H1 (cell line): ENCODE data around the gene UIMC1. TPM values are rescaled to one million over a fixed set of nuclear protein-coding genes. Genes with fewer than 3 reads are reported as not detected.

Experiments
- CTCF ChIA-PET: fragments of 300-600 bp; sonication (Branson Sonifier 250); formaldehyde crosslinking; loops from one replicate; lab custom pipeline; 2021; ENCODE audit not compliant: partially characterized antibody; lab: Charles Lee
- POLR2A ChIA-PET: fragments of 300-600 bp; sonication (Branson Sonifier 250); formaldehyde crosslinking; loops from one replicate; lab custom pipeline; 2021; ENCODE audit warnings: inconsistent platforms; ENCODE audit not compliant: partially characterized antibody; lab: Charles Lee
- DNase-seq, 2 experiments: peaks; one replicate each; pipeline versions ENCODE4 v3.0.0 to v3.0.0-alpha.2; 2010 to 2022; ENCODE audit warnings: low spot score in 2 of 2, low read depth in 1 of 2, mixed read lengths in 1 of 2
- FAIRE-seq: peaks from 2 replicates; lab custom pipeline; 2011; peaks lifted over from hg19 to GRCh38; lab: Jason Lieb, UNC
- H2AFZ ChIP-seq: 2 replicates; pipeline ENCODE4 v1.8.1; 2012; ENCODE audit warnings: low read length, inconsistent platforms
- H2AK5ac ChIP-seq: 2 replicates; pipeline ENCODE4 v1.6.1; 2013; ENCODE audit warnings: low read depth, low read length
- H2BK120ac ChIP-seq: replicated peaks from 2 replicates; pipeline ENCODE3; 2013; ENCODE audit warnings: low read depth, low read length, inconsistent platforms
- H2BK12ac ChIP-seq: 2 replicates; pipeline ENCODE4 v1.6.1; 2013; ENCODE audit warnings: low read depth, low read length
- H2BK15ac ChIP-seq: 2 replicates; pipeline ENCODE4 v1.6.1; 2013; ENCODE audit warnings: low read length
- H2BK20ac ChIP-seq: 2 replicates; pipeline ENCODE4 v1.6.1; 2013; ENCODE audit warnings: low read length
- H2BK5ac ChIP-seq: 2 replicates; pipeline ENCODE4 v1.6.1; 2013; ENCODE audit warnings: low read depth, low read length
- H3K14ac ChIP-seq: 2 replicates; pipeline ENCODE4 v1.6.1; 2013; ENCODE audit warnings: inconsistent platforms; ENCODE audit not compliant: insufficient read length
- H3K18ac ChIP-seq: 2 replicates; pipeline ENCODE4 v1.6.1; 2013; ENCODE audit warnings: low read length; ENCODE audit errors: extremely low read depth
- H3K23ac ChIP-seq: 2 replicates; pipeline ENCODE4 v1.6.1; 2013; ENCODE audit warnings: inconsistent platforms; ENCODE audit not compliant: insufficient read length
- H3K23me2 ChIP-seq: 2 replicates; pipeline ENCODE4 v1.6.1; 2013; ENCODE audit warnings: low read depth, low read length
- H3K27ac ChIP-seq: 2 replicates; pipeline ENCODE4 v1.6.1; 2011; ENCODE audit warnings: low read depth, low read length, inconsistent platforms
- H3K27me3 ChIP-seq, 4 experiments: replicated peaks in 1 of 4; 1 replicate in 1 of 4; 2 replicates in 3 of 4; pipeline versions ENCODE4 v1.6.1 to v1.8.1; 2011 to 2013; ENCODE audit warnings: low read length in 3 of 4, mild to moderate bottlenecking in 3 of 4, inconsistent platforms in 2 of 4, mixed read lengths in 2 of 4, moderate library complexity in 1 of 4; ENCODE audit not compliant: control insufficient read depth in 3 of 4, insufficient read depth in 3 of 4; ENCODE audit errors: extremely low read depth in 1 of 4
- H3K36me3 ChIP-seq, 4 experiments: 2 replicates each; pipeline versions ENCODE4 v1.6.1 to v1.8.1; 2011 to 2013; ENCODE audit warnings: mild to moderate bottlenecking in 4 of 4, low read length in 3 of 4, moderate library complexity in 2 of 4, control low read depth in 1 of 4, inconsistent platforms in 1 of 4; ENCODE audit not compliant: insufficient read depth in 4 of 4, control insufficient read depth in 2 of 4
- H3K4ac ChIP-seq: replicated peaks from 2 replicates; pipeline ENCODE3; 2013; ENCODE audit warnings: low read length, low read depth, mixed read lengths, inconsistent platforms; ENCODE audit not compliant: insufficient read length
- H3K4me1 ChIP-seq, 4 experiments: replicated peaks in 1 of 4; 1 replicate in 1 of 4; 2 replicates in 3 of 4; pipeline versions ENCODE4 v1.6.1 to v1.8.1; 2011 to 2013; ENCODE audit warnings: low read length in 3 of 4, inconsistent platforms in 2 of 4, mixed read lengths in 1 of 4; ENCODE audit not compliant: insufficient read depth in 4 of 4, control insufficient read depth in 3 of 4
- H3K4me2 ChIP-seq, 2 experiments: 2 replicates each; pipeline versions ENCODE4 v1.6.1 to v1.8.1; 2011 to 2013; ENCODE audit warnings: low read depth in 2 of 2, low read length in 2 of 2, control low read depth in 1 of 2, inconsistent platforms in 1 of 2, mild to moderate bottlenecking in 1 of 2; ENCODE audit not compliant: insufficient read depth in 1 of 2
- H3K4me3 ChIP-seq, 4 experiments: fragments of 200-600, 300-600 bp in 1 of 4; sonication (generic), shearing (Covaris generic), sonication (Bioruptor Twin) in 1 of 4; 2 replicates each; pipeline versions ENCODE4 v1.5.1 to v1.8.1; 2011 to 2016; ENCODE audit warnings: low read length in 4 of 4, low read depth in 3 of 4, control low read depth in 2 of 4, inconsistent platforms in 2 of 4, mild to moderate bottlenecking in 2 of 4, mixed read lengths in 1 of 4, moderate library complexity in 1 of 4; ENCODE audit not compliant: insufficient read depth in 2 of 4; ENCODE audit errors: extremely low read depth in 1 of 4
- H3K56ac ChIP-seq: replicated peaks from 2 replicates; pipeline ENCODE3; 2013; ENCODE audit warnings: low read depth, mild to moderate bottlenecking, mixed read lengths, low read length, inconsistent platforms; ENCODE audit not compliant: insufficient read length
- H3K79me1 ChIP-seq: 2 replicates; pipeline ENCODE4 v1.6.1; 2013; ENCODE audit warnings: low read depth, low read length, control low read depth
- H3K79me2 ChIP-seq, 2 experiments: 2 replicates each; pipeline versions ENCODE4 v1.6.1 to v1.8.1; 2012 to 2013; ENCODE audit warnings: low read length in 2 of 2, mild to moderate bottlenecking in 2 of 2, inconsistent platforms in 1 of 2; ENCODE audit not compliant: insufficient read depth in 2 of 2, control insufficient read depth in 1 of 2
- H3K9ac ChIP-seq, 4 experiments: replicated peaks in 1 of 4; 1 replicate in 1 of 4; 2 replicates in 3 of 4; pipeline versions ENCODE4 v1.6.1 to v1.8.1; 2011 to 2013; ENCODE audit warnings: low read depth in 3 of 4, low read length in 3 of 4, control low read depth in 2 of 4, mild to moderate bottlenecking in 2 of 4, moderate library complexity in 2 of 4, inconsistent platforms in 1 of 4; ENCODE audit errors: extremely low read depth in 1 of 4
- H3K9me3 ChIP-seq, 2 experiments: 2 replicates each; pipeline versions ENCODE4 v1.6.1 to v1.8.1; 2012 to 2013; ENCODE audit warnings: mild to moderate bottlenecking in 2 of 2, moderate library complexity in 2 of 2, control low read depth in 1 of 2, inconsistent platforms in 1 of 2, low read depth in 1 of 2, low read length in 1 of 2, mixed read lengths in 1 of 2; ENCODE audit not compliant: insufficient read depth in 2 of 2
- H4K20me1 ChIP-seq, 2 experiments: replicated peaks in 1 of 2; 2 replicates each; pipeline versions ENCODE3 to v1.8.1; 2011 to 2013; ENCODE audit warnings: inconsistent platforms in 2 of 2, low read length in 2 of 2, mild to moderate bottlenecking in 1 of 2; ENCODE audit not compliant: insufficient read depth in 2 of 2, control insufficient read depth in 1 of 2
- H4K5ac ChIP-seq: 2 replicates; pipeline ENCODE4 v1.6.1; 2013; ENCODE audit warnings: low read length, low read depth, mixed read lengths, inconsistent platforms; ENCODE audit not compliant: insufficient read length
- H4K8ac ChIP-seq: 2 replicates; pipeline ENCODE4 v1.8.0; 2013; ENCODE audit warnings: mild to moderate bottlenecking, moderate library complexity, low read length, inconsistent platforms; ENCODE audit not compliant: insufficient read depth; ENCODE audit errors: extremely low read depth
- H4K91ac ChIP-seq: replicated peaks from 2 replicates; pipeline ENCODE3; 2013; ENCODE audit warnings: low read length, mixed read lengths, inconsistent platforms; ENCODE audit not compliant: insufficient read length
- ATF2 ChIP-seq: IDR thresholded peaks from 2 replicates; pipeline ENCODE4 v1.6.1; 2012; ENCODE audit warnings: low read length, inconsistent platforms
- CTCF ChIP-seq, 3 experiments: IDR thresholded peaks; 1 replicate in 2 of 3; 2 replicates in 1 of 3; pipeline versions ENCODE4 v1.5.1 to v1.6.1; 2011; ENCODE audit warnings: low read length in 3 of 3, mild to moderate bottlenecking in 3 of 3, inconsistent platforms in 2 of 3, low read depth in 1 of 3, moderate library complexity in 1 of 3; ENCODE audit not compliant: insufficient read depth in 1 of 3; ENCODE audit errors: control extremely low read depth in 1 of 3
- EP300 ChIP-seq, 2 experiments: IDR thresholded peaks; 1 replicate in 1 of 2; 2 replicates in 1 of 2; pipeline ENCODE4 v1.6.1; 2011 to 2012; ENCODE audit warnings: low read depth in 2 of 2, low read length in 2 of 2, mild to moderate bottlenecking in 2 of 2, borderline replicate concordance in 1 of 2, inconsistent platforms in 1 of 2, moderate library complexity in 1 of 2
- HDAC6 ChIP-seq: IDR thresholded peaks from one replicate; pipeline ENCODE4 v1.7.1; 2012; ENCODE audit warnings: low read depth, mild to moderate bottlenecking, inconsistent platforms, low read length, moderate library complexity
- RAD21 ChIP-seq, 2 experiments: IDR thresholded peaks in 1 of 2; conservative IDR thresholded peaks in 1 of 2; 2 replicates each; pipeline ENCODE4 v1.6.1; 2011; ENCODE audit warnings: low read depth in 2 of 2, low read length in 2 of 2, improper control_type of control experiment in 1 of 2, inconsistent platforms in 1 of 2, mild to moderate bottlenecking in 1 of 2, moderate library complexity in 1 of 2
- SAP30 ChIP-seq: fragments of 300-600 bp; sonication (generic); IDR thresholded peaks from 2 replicates; pipeline ENCODE4 v1.7.1; 2012; ENCODE audit warnings: low read length, moderate library complexity, mild to moderate bottlenecking, inconsistent platforms; ENCODE audit not compliant: insufficient read depth, insufficient replicate concordance
- YY1 ChIP-seq: IDR thresholded peaks from 2 replicates; pipeline ENCODE4 v1.6.1; 2011; ENCODE audit warnings: low read depth, mild to moderate bottlenecking, low read length
- WGBS, 2 experiments: shearing (Covaris generic) in 1 of 2; methylation state at CpG; one replicate each; pipeline versions ENCODE4 v1.1.6 to v1.1.7; 2013 to 2015; ENCODE audit warnings: low lambda C conversion rate in 2 of 2, mixed read lengths in 2 of 2, inconsistent platforms in 1 of 2, low coverage in 1 of 2, missing lambda C conversion rate in 1 of 2; ENCODE audit not compliant: insufficient replicate concordance in 2 of 2, insufficient coverage in 1 of 2, insufficient read length in 1 of 2; ENCODE audit errors: extremely low coverage in 1 of 2, missing lambda C conversion rate in 1 of 2; 5-methylcytosine and 5-hydroxymethylcytosine counted together
- polyA plus RNA-seq, 7 experiments: library from polyadenylated mRNA; depleted of rRNA in 3 of 7; stranded (reverse) in 5 of 7; unstranded in 2 of 7; fragments of >200 nt in 5 of 7; fragments of 200-250 nt in 2 of 7; gene quantifications; 1 replicate in 5 of 7; 2 replicates in 1 of 7; 4 replicates in 1 of 7; pipeline versions ENCODE4 v1.2.1 to v1.2.3, GENCODE V29; 2011 to 2013; ENCODE audit warnings: missing spikeins in 2 of 7, mixed read lengths in 2 of 7
- total RNA-seq: library from RNA; stranded (reverse); fragmentation: NEBNext Ultra II Directional; extraction: Animal tissue kit (Norgen Biotek cat#: 25700); gene quantifications from 2 replicates; pipeline ENCODE4 v1.2.1, GENCODE V29; 2021

Gene UIMC1
- total and polyA plus RNA-seq, 2 of the 8 experiments (the other 6 are each of a cell fraction or from before 2014, with no cell fraction given) = 12.8 to 43.7 TPM

- peak overlapping the region; percentile 82 for H4K5ac ChIP-seq
- no peaks in the 10 kb centered on the region for H3K27me3 ChIP-seq
- H2BK15ac ChIP-seq = no peak overlapping the region
- no peaks in the 10 kb centered on the region for H4K20me1 ChIP-seq
- no peak overlapping the region for H2AK5ac ChIP-seq
- H3K18ac ChIP-seq = peak overlapping the region; percentile 10; the same call in 1 of the 2 replicates
- H3K56ac ChIP-seq = peak overlapping the region; percentile 20
- peak overlapping the region in 1 of 4 experiments; percentile 40; a peak in 2 of 8 replicates for H3K4me3 ChIP-seq
- no peak overlapping the region for H2AFZ ChIP-seq
- H3K9ac ChIP-seq = peak overlapping the region in 1 of 4 experiments; percentile 15; a peak in 2 of 7 replicates
- peak overlapping the region; percentile 17 to 46 for H3K4me2 ChIP-seq
- FAIRE-seq = peak; percentile 77
- peaks cover 0 to 37% (median 3%) of the 10 kb centered on the region in 4 experiments; a peak in 4 of 8 replicates for H3K36me3 ChIP-seq
- CTCF ChIA-PET = interaction anchor here (0.9 kb wide), 1 partner anchor 47 kb away, joined by 3 read pairs; no protein-coding TSS in a partner anchor
- no peak overlapping the region for H3K14ac ChIP-seq
- peak overlapping the region; percentile 80 for H2BK120ac ChIP-seq
- H3K79me2 ChIP-seq = no peaks in the 10 kb centered on the region
- peak overlapping the region; percentile 63; the same call in 1 of the 2 replicates for H2BK5ac ChIP-seq
- H3K23ac ChIP-seq = no peak overlapping the region
- no peak for DNase-seq
- H2BK20ac ChIP-seq = no peak overlapping the region; the same call in 1 of the 2 replicates
- WGBS, 2 experiments = 21% methylated on average over 2 of the region's 2 CpGs; no CpG with 5 or more reads in 1 of the 2 experiments
- H4K8ac ChIP-seq = no peak overlapping the region
- no peaks in the 10 kb centered on the region for H3K79me1 ChIP-seq
- peak overlapping the region; percentile 65; the same call in 1 of the 2 replicates for H3K27ac ChIP-seq
- H2BK12ac ChIP-seq = no peak overlapping the region; the same call in 1 of the 2 replicates
- no peaks in the 10 kb centered on the region for H3K23me2 ChIP-seq
- no peaks in the 10 kb centered on the region for H3K9me3 ChIP-seq
- H4K91ac ChIP-seq = peak overlapping the region; percentile 79
- H3K4ac ChIP-seq = peak overlapping the region; percentile 25
- peaks cover 2 to 30% (median 21%) of the 10 kb centered on the region in 4 experiments for H3K4me1 ChIP-seq
- POLR2A ChIA-PET = interaction anchor here (0.9 to 2.0 kb wide), 6 partner anchors 12 to 298 kb away, joined by 3 to 12 read pairs (median 3); partner anchors contain the start of gene HK3
- no peak for TF ChIP-seq YY1
- TF ChIP-seq HDAC6 = no peak
- TF ChIP-seq ATF2 = no peak; the same call in 1 of the 2 replicates
- TF ChIP-seq EP300 (IDR thresholded peaks at IDR 0.05; ENCODE audit: borderline replicate concordance in 1 of 2, low read depth in 2 of 2, low read length in 2 of 2) = no peak
- no peak for TF ChIP-seq CTCF (IDR thresholded peaks at IDR 0.05; ENCODE audit: control extremely low read depth in 1 of 3, insufficient read depth in 1 of 3, low read depth in 1 of 3, low read length in 3 of 3)
- no peak for TF ChIP-seq RAD21 (IDR thresholded peaks at IDR 0.05 in 1 of 2, conservative IDR thresholded peaks at IDR 0.05 in 1 of 2; ENCODE audit: low read depth in 2 of 2, low read length in 2 of 2)
- TF ChIP-seq SAP30 = no peak
These were observed 62.3 kb downstream of the UIMC1 start for GRCh38 chr5:176944268-176944667.
